Measurements from ENCODE around the gene AKNA. TPM values are rescaled to one million over a fixed set of nuclear protein-coding genes. Genes with fewer than 3 reads are reported as not detected.
A peak's percentile ranks its signal among the peaks of the same experiment; 100 is the strongest.

AKNA gene
- total RNA-seq, 2 experiments from 2014 or later, result 61.4 to 203 TPM

DNA sequence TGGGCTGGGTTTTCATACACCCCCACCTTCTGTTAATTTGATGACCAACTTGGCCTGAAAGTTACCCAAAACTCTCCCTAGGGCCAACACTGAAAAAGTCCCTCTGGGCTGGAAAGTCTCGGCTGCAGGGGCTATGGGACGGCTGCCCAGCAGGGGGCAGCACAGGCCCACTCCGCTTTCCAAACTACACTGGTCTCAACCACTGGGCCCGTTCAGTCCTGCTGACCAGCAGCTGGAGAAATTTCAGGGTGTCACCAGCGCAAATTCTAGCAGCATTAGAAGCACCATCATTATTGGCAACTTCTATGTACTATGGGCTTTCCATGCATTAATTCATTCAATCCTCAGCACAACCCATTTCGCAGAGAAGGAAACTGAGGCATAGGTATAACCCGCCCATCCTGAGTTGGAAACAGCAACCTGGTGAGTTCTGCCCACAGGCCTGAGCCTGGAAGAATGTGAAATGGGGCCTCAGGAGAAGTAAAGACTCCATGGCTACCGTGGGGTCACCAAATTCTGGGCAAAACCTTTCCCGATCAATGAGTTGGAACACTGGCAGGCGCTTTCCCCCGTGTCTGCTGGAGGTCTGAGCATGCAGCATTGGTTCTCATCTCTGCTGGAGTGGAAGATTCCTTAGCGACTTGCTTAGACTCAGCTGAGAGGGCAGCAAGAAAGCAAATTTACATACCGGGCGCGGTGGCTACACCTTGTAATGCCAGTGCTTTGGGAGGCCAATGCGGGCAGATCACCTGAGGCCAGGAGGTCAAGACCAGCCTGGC lies 48.5 kb downstream of the AKNA start:
- Histone ChIP-seq H3K79me2 (ENCODE audit: insufficient read depth, low read depth, low read length) (no peaks in the 10 kb centered on the region), H3K9me2 (ENCODE audit: insufficient read depth, low read length) (no peaks in the 10 kb centered on the region), H3K9me3 (ENCODE audit: low read length) (no peaks in the 10 kb centered on the region), H3K36me3 (ENCODE audit: insufficient read depth, low read length) (peaks cover 99% of the 10 kb centered on the region), H3K4me2 (ENCODE audit: low read length) (no peak overlapping the region), H3K4me3 (ENCODE audit: low read depth, low read length, poor library complexity, severe bottlenecking) (no peak overlapping the region), H4K20me1 (ENCODE audit: insufficient read depth, low read length) (no peaks in the 10 kb centered on the region), H2AFZ (ENCODE audit: low read length) (no peak overlapping the region), H3K4me1 (ENCODE audit: insufficient read depth, low read length, poor library complexity, severe bottlenecking) (peaks cover 4% of the 10 kb centered on the region), H3K27ac (ENCODE audit: low read depth, low read length, poor library complexity, severe bottlenecking) (no peak overlapping the region)
- intact Hi-C loops (cut with micrococcal nuclease; ENCODE audit: unreplicated experiment), result loop anchor here (1.0 to 2.0 kb wide), 2 partner anchors 51 to 65 kb away; no protein-coding TSS in a partner anchor
- POLR2A ChIA-PET, result interaction anchor here (1.4 to 1.6 kb wide), 3 partner anchors 44 to 51 kb away, joined by 3 to 6 read pairs (median 4); no protein-coding TSS in a partner anchor
- CTCF ChIA-PET (ENCODE audit: unreplicated experiment), result interaction anchor here (1.3 to 1.7 kb wide), 2 partner anchors 11 to 51 kb away, joined by 3 to 4 read pairs; no protein-coding TSS in a partner anchor
- BruUV-seq (replicated peaks), result no TSS peak
- peak; percentile 71 for DNase-seq (ENCODE audit: low spot score)
- TF ChIP-seq, protein P1, sequence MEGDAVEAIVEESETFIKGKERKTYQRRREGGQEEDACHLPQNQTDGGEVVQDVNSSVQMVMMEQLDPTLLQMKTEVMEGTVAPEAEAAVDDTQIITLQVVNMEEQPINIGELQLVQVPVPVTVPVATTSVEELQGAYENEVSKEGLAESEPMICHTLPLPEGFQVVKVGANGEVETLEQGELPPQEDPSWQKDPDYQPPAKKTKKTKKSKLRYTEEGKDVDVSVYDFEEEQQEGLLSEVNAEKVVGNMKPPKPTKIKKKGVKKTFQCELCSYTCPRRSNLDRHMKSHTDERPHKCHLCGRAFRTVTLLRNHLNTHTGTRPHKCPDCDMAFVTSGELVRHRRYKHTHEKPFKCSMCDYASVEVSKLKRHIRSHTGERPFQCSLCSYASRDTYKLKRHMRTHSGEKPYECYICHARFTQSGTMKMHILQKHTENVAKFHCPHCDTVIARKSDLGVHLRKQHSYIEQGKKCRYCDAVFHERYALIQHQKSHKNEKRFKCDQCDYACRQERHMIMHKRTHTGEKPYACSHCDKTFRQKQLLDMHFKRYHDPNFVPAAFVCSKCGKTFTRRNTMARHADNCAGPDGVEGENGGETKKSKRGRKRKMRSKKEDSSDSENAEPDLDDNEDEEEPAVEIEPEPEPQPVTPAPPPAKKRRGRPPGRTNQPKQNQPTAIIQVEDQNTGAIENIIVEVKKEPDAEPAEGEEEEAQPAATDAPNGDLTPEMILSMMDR (conservative IDR thresholded peaks at IDR 0.05; ENCODE audit: low read length), result peak; percentile 99
- TF ChIP-seq EZH2phosphoT487 (IDR thresholded peaks at IDR 0.05; ENCODE audit: borderline replicate concordance, low read depth, low read length), result no peak

DNA sequence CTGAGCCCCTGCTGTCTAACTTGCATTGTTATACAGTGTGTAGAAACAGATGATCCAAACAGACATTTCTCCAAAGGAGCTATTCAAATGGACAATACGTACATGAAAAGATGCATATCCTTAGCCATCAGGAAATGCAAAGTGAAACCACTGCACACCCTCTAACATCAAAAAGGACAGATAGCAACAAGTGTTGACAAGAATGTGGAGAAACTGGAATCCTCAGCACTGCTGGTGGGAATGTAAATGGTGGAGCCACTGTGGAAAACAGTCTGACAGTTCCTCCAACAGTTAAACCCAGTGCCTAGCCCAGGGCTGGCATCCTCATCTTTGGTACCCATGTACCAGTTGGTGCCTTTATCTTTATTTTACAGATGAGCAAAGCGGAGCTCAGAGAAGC lies 49.6 kb downstream of the AKNA start:
- H3K79me2 ChIP-seq (ENCODE audit: insufficient read depth, low read depth, low read length), result no peaks in the 10 kb centered on the region
- DNase-seq (ENCODE audit: low spot score), result no peak
- intact Hi-C loops (cut with micrococcal nuclease; ENCODE audit: unreplicated experiment), result loop anchor here (2.0 kb wide), 1 partner anchor 67 kb away; no protein-coding TSS in a partner anchor
- no peak overlapping the region for H2AFZ ChIP-seq (ENCODE audit: low read length)
- no TSS peak for BruUV-seq (replicated peaks)
- no peaks in the 10 kb centered on the region for H3K9me3 ChIP-seq (ENCODE audit: low read length)
- ChIA-PET CTCF (ENCODE audit: unreplicated experiment) (interaction anchor here (1.3 kb wide), 1 partner anchor 13 kb away, joined by 3 read pairs; no protein-coding TSS in a partner anchor), POLR2A (interaction anchor here (0.6 to 1.6 kb wide), 5 partner anchors 13 to 162 kb away, joined by 3 to 6 read pairs (median 4); no protein-coding TSS in a partner anchor)
- no peak overlapping the region for H3K4me2 ChIP-seq (ENCODE audit: low read length)
- TF ChIP-seq EZH2phosphoT487 (IDR thresholded peaks at IDR 0.05; ENCODE audit: borderline replicate concordance, low read depth, low read length), result no peak
- TF ChIP-seq, protein P1 (conservative IDR thresholded peaks at IDR 0.05; ENCODE audit: low read length), result no peak
- peaks cover 4% of the 10 kb centered on the region for H3K4me1 ChIP-seq (ENCODE audit: insufficient read depth, low read length, poor library complexity, severe bottlenecking)
- H4K20me1 ChIP-seq (ENCODE audit: insufficient read depth, low read length), result no peaks in the 10 kb centered on the region
- peaks cover 89% of the 10 kb centered on the region for H3K36me3 ChIP-seq (ENCODE audit: insufficient read depth, low read length)
- H3K9me2 ChIP-seq (ENCODE audit: insufficient read depth, low read length), result no peaks in the 10 kb centered on the region
- H3K27ac ChIP-seq (ENCODE audit: low read depth, low read length, poor library complexity, severe bottlenecking), result no peak overlapping the region
- no peak overlapping the region for H3K4me3 ChIP-seq (ENCODE audit: low read depth, low read length, poor library complexity, severe bottlenecking)
